Measurements from ENCODE around the gene CYSLTR2. TPM values are rescaled to one million over a fixed set of nuclear protein-coding genes. Genes with fewer than 3 reads are reported as not detected.

CYSLTR2 gene
- total and polyA plus RNA-seq, 2 experiments from 2014 or later, result not detected

DNA sequence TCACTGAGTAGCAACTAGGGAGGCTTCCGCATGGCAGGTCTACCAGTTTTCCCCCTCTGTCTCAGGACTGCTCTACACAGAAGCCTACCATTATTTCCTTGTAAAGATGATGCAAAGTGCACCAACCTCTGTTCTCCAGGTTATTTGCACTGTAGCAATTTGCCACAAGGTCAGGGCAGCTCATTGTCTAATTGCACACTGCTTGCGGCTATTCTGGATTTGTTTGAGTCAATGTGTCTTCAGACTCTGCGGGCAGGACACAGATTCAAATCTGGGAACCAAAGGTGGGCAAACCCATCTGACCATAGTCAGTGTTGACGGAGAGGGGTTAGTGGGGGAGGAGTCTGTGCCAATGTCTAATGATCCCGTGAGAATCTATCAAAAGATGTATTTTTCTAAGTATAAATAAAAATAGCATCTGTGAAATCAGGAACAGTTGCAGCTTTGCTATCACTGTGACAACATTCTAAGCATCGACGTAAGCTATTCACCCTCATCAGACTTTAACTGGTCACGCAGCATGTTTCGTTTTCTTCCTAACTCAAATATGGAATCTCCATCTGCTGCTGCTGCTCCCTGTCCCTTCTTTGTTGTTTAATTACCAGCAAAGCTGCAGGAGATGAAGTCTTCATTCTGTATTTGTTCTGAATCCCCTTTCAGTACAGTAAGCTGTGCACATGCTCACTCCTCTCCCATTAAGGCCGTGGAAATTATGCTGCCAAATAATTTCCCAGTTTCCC is 26.4 kb downstream of the CYSLTR2 start:
- Histone ChIP-seq H3K9me3 (ENCODE audit: low read depth) (no peaks in the 10 kb centered on the region), H3K4me1 (ENCODE audit: insufficient read depth) (no peaks in the 10 kb centered on the region), H2AFZ (no peak overlapping the region), H3K27ac (no peak overlapping the region), H4K20me1 (ENCODE audit: insufficient read depth) (no peaks in the 10 kb centered on the region), H3F3A (ENCODE audit: insufficient read depth) (no peaks in the 10 kb centered on the region), H3K4me3 (no peak overlapping the region), H3K27me3 (replicated peaks; ENCODE audit: insufficient read depth) (peaks cover 26% of the 10 kb centered on the region; the same call in 1 of the 2 replicates), H3K4me2 (ENCODE audit: unreplicated experiment) (no peak overlapping the region), H3K79me2 (ENCODE audit: insufficient read depth) (no peaks in the 10 kb centered on the region), H3K9ac (no peak overlapping the region), H3K36me3 (ENCODE audit: low read depth) (no peaks in the 10 kb centered on the region), H3K9me2 (ENCODE audit: insufficient read depth) (no peaks in the 10 kb centered on the region)
- 73% methylated on average over 10 of the region's 10 CpGs for WGBS, 2 experiments (ENCODE audit: low coverage in 1 of 2, low lambda C conversion rate in 2 of 2, missing lambda C conversion rate in 2 of 2)
- in situ Hi-C loops (cut with MboI), result no loop called here
- TF ChIP-seq EZH2phosphoT487 (IDR thresholded peaks at IDR 0.05; ENCODE audit: insufficient read depth, low read depth) (no peak), EZH2 (IDR thresholded peaks at IDR 0.05; ENCODE audit: insufficient read depth, poor library complexity, severe bottlenecking) (no peak)
- no peak for DNase-seq

DNA sequence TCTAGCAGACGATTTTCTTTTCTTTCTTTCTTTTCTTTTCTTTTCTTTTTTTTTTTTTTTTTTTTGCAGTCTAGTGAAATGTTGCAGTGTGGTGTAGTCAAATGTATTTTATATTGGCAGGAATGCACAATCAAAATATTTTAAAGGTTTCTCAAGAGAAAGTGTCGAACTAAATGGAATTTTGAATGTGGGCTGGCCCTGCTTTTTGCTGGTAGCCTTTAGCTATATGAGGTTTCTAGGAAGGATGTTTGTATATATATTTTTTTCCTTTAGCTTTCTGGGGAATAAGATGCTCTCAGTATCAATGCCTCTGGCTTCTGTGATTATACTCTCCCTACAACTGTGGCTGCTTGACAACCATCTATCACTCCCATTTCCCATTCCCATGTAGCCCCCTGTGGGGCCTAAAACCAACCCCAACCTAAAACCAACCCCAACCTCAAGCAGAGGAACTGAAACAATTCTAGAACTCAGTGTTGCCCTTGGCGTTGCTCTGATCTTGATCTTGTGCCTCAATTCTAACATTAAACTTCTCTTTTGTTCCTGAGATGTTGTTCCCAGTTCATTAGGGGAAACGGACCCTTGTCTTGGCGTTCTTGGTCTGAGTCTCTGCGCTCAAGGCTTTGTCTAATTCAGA is 27.1 kb downstream of the CYSLTR2 start:
- no peak overlapping the region for H3K4me3 ChIP-seq
- H2AFZ ChIP-seq, result no peak overlapping the region
- H3K27me3 ChIP-seq (replicated peaks; ENCODE audit: insufficient read depth), result peaks cover 26% of the 10 kb centered on the region; the same call in 1 of the 2 replicates
- no peak for DNase-seq
- TF ChIP-seq EZH2 (IDR thresholded peaks at IDR 0.05; ENCODE audit: insufficient read depth, poor library complexity, severe bottlenecking) (no peak), EZH2phosphoT487 (IDR thresholded peaks at IDR 0.05; ENCODE audit: insufficient read depth, low read depth) (no peak)
- in situ Hi-C loops (cut with MboI), result no loop called here
- no peaks in the 10 kb centered on the region for H3K4me1 ChIP-seq (ENCODE audit: insufficient read depth)
- no peaks in the 10 kb centered on the region for H3K36me3 ChIP-seq (ENCODE audit: low read depth)
- H3F3A ChIP-seq (ENCODE audit: insufficient read depth), result no peaks in the 10 kb centered on the region
- H4K20me1 ChIP-seq (ENCODE audit: insufficient read depth), result no peaks in the 10 kb centered on the region
- no peaks in the 10 kb centered on the region for H3K9me2 ChIP-seq (ENCODE audit: insufficient read depth)
- H3K4me2 ChIP-seq (ENCODE audit: unreplicated experiment), result no peak overlapping the region
- no peak overlapping the region for H3K9ac ChIP-seq
- no peak overlapping the region for H3K27ac ChIP-seq
- no peaks in the 10 kb centered on the region for H3K9me3 ChIP-seq (ENCODE audit: low read depth)
- WGBS, 2 experiments (ENCODE audit: low coverage in 1 of 2, low lambda C conversion rate in 2 of 2, missing lambda C conversion rate in 2 of 2), result 30 to 39% methylated on average over 6 of the region's 6 CpGs
- H3K79me2 ChIP-seq (ENCODE audit: insufficient read depth), result no peaks in the 10 kb centered on the region

DNA sequence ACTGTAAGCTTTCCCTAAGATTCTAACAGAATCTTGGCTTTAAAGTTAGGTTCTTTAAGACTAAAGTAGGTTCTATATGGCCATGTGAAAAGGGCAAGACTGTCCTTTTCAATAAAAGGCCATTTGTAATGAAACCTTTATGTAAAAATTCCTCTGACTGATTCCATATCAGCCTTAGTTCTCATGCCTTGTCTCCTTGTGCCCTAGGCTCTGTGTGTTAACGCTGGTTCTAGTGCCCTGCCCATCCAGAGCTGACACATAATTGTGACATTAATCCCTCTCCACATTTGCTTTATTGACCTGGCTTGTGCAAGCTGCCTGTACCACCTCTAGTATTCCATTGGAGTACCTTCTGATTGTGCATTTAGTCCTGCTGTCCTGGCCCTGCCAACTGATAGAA is 28.2 kb downstream of the CYSLTR2 start:
- H3K27me3 ChIP-seq (replicated peaks; ENCODE audit: insufficient read depth), result peaks cover 32% of the 10 kb centered on the region; the same call in 1 of the 2 replicates
- TF ChIP-seq EZH2phosphoT487 (IDR thresholded peaks at IDR 0.05; ENCODE audit: insufficient read depth, low read depth) (no peak), EZH2 (IDR thresholded peaks at IDR 0.05; ENCODE audit: insufficient read depth, poor library complexity, severe bottlenecking) (no peak)
- no peak overlapping the region for H3K9ac ChIP-seq
- H3K27ac ChIP-seq, result no peak overlapping the region
- no peak overlapping the region for H2AFZ ChIP-seq
- H3K4me2 ChIP-seq (ENCODE audit: unreplicated experiment), result no peak overlapping the region
- H3K4me1 ChIP-seq (ENCODE audit: insufficient read depth), result no peaks in the 10 kb centered on the region
- 62 to 67% methylated on average over 1 of the region's 1 CpG for WGBS, 2 experiments (ENCODE audit: low coverage in 1 of 2, low lambda C conversion rate in 2 of 2, missing lambda C conversion rate in 2 of 2)
- H4K20me1 ChIP-seq (ENCODE audit: insufficient read depth), result no peaks in the 10 kb centered on the region
- H3K4me3 ChIP-seq, result no peak overlapping the region
- no peaks in the 10 kb centered on the region for H3K36me3 ChIP-seq (ENCODE audit: low read depth)
- no peaks in the 10 kb centered on the region for H3F3A ChIP-seq (ENCODE audit: insufficient read depth)
- no peak for DNase-seq
- in situ Hi-C loops (cut with MboI), result no loop called here
- H3K79me2 ChIP-seq (ENCODE audit: insufficient read depth), result no peaks in the 10 kb centered on the region
- H3K9me2 ChIP-seq (ENCODE audit: insufficient read depth), result no peaks in the 10 kb centered on the region
- no peaks in the 10 kb centered on the region for H3K9me3 ChIP-seq (ENCODE audit: low read depth)

DNA sequence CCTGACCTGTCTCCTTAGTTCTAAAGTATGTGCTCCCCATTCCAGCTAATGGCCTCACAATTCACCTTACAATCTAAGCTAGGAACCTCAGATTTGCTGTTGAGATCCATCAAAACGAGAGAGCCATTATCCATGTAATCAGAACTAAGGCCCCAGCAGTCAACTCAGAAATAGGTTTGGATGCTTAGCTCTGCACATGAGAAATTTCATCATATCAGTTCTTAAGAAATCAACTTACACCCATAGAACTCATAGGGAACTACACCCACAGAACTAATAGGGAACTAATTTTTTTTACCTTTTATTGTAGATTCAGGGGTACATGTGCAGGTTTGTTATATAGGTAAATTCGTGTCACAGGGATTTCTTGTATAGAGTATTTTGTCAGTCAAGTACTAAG is 28.7 kb downstream of the CYSLTR2 start:
- no peak for DNase-seq
- Histone ChIP-seq H3K9me2 (ENCODE audit: insufficient read depth) (no peaks in the 10 kb centered on the region), H3K27ac (no peak overlapping the region), H3K79me2 (ENCODE audit: insufficient read depth) (no peaks in the 10 kb centered on the region), H3K27me3 (replicated peaks; ENCODE audit: insufficient read depth) (peaks cover 28% of the 10 kb centered on the region), H3K9me3 (ENCODE audit: low read depth) (no peaks in the 10 kb centered on the region), H3K4me2 (ENCODE audit: unreplicated experiment) (no peak overlapping the region), H3F3A (ENCODE audit: insufficient read depth) (no peaks in the 10 kb centered on the region), H3K4me1 (ENCODE audit: insufficient read depth) (no peaks in the 10 kb centered on the region), H4K20me1 (ENCODE audit: insufficient read depth) (no peaks in the 10 kb centered on the region), H3K9ac (no peak overlapping the region), H2AFZ (no peak overlapping the region), H3K4me3 (no peak overlapping the region), H3K36me3 (ENCODE audit: low read depth) (no peaks in the 10 kb centered on the region)
- in situ Hi-C loops (cut with MboI), result no loop called here
- TF ChIP-seq EZH2phosphoT487 (IDR thresholded peaks at IDR 0.05; ENCODE audit: insufficient read depth, low read depth) (no peak), EZH2 (IDR thresholded peaks at IDR 0.05; ENCODE audit: insufficient read depth, poor library complexity, severe bottlenecking) (no peak)
- WGBS, 2 experiments (ENCODE audit: low coverage in 1 of 2, low lambda C conversion rate in 2 of 2, missing lambda C conversion rate in 2 of 2), result 17 to 21% methylated on average over 2 of the region's 2 CpGs
